ENCODE data around the gene FBXW10.
"Not testable (repeated sequence)": the region's sequence is repeated elsewhere in the genome, so short reads cannot be mapped to it uniquely, and the experiment has no call there.

FBXW10 gene

GRCh38 chr17:18750242-18750641, 6.4 kb downstream of the FBXW10 start:
- not testable (repeated sequence) for DNase-seq

GRCh38 chr17:18753829-18754409, 10.1 kb downstream of the FBXW10 start:
- DNase-seq: not testable (repeated sequence)

GRCh38 chr17:18755969-18756368, 12.1 kb downstream of the FBXW10 start:
- not testable (repeated sequence) for DNase-seq

DNA sequence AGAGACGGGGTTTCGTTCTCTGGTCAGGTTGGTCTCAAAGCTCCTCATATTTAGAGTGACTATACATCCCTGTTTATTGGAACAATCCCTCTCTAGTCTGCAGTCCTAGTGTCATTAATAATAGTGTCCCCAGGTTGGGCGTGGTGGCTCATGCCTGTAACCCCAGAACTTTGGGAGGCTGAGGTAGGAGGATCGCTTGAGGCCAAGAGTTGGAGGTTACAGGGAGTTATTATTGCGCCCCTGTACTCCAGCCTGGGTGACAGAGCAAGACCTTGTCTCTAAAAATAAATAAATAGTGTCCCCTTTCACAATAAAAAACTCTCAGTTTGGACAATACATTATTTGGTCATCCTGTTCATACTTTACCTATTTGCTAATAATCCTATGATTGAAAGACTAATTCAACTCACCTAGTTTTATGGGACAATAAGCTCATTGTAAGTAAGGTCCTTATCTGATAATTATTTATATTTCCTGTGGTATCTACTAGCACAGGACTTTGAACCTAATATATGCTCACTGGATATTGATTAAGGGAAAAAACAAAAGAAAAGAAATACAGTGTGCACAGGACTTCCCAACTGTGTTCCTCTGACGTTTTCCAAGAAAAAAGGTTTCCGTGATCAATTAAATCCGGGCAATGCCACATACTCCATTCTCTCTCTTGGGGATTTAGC, 13.7 kb downstream of the FBXW10 start:
- DNase-seq: not testable (repeated sequence)

GRCh38 chr17:18758344-18758743, 14.5 kb downstream of the FBXW10 start:
- not testable (repeated sequence) for DNase-seq

- not testable (repeated sequence) for DNase-seq
Measured at GRCh38 chr17:18760221-18760620, 16.4 kb downstream of the FBXW10 start.

DNA sequence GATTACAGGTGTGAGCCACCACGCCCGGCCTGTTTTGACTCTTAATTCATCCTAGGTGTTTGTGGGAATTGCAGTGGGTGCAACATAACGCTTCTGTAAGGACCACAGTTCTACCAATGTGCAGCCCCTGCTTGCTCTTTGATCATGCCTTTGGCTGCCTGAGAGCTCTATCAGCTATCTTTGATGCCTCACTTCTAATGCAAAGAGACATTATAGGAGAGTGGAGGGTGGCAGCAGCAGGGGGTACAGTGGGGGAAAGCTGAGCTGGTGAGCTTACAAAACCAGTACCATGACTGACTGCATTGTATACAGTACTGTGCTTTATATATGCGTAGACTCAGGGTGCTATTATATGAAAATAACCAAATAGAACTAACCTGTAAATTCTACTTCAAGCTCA, 26.7 kb downstream of the FBXW10 start:
- not testable (repeated sequence) for DNase-seq

DNA sequence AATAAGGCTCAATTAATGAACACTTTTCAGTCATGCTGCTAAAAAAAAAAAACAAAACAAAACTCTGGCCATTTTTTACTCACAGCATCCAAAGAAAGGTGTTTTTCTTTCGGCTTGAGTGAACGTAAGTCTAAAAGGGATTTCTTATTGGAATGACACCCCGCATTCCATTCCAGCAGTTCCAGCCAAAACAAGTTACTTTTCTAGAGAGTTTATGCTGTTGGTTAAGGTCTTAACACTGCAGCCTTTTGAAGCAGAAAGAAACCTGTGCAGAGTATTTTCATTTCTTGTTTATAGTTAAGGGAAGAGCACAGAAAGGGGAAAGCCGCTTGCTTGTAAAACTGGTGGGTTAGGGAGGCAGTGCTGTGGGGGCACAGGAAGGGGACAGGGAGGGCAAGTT, 27.2 kb downstream of the FBXW10 start:
- DNase-seq: not testable (repeated sequence)

GRCh38 chr17:18772471-18772870, 28.6 kb downstream of the FBXW10 start:
- no peak for DNase-seq

- peak; percentile 93 for DNase-seq
Measured at GRCh38 chr17:18780991-18781718, 37.3 kb downstream of the FBXW10 start, which contains the start of gene TVP23B. TSS of gene TVP23B (plus strand) at chr17:18781183. CDS start at chr17:18781294, 111 bp downstream.

GRCh38 chr17:18781805-18782204, 38.0 kb downstream of the FBXW10 start:
- DNase-seq: not testable (repeated sequence)

- DNase-seq: not testable (repeated sequence)
Measured at GRCh38 chr17:18785933-18786332, 42.1 kb downstream of the FBXW10 start.

DNA sequence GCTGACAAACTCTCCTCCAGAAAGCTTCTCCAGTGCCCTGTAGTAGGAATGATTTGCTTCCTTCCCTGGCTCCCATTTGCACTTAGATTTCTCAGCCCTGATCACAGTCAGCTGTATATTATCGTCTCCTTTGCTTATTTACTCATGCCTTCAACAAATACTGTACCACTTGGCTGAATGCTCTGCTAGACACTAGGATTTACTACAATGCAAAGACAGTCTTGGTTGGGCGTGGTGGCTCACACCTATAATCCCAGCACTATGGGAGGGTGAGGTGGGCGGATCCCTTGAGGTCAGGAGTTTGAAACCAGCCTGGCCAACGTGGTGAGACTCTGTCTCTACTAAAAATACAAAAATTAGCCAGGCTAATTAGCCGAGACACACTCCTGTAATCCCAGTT, 43.0 kb downstream of the FBXW10 start:
- DNase-seq: not testable (repeated sequence)

DNA sequence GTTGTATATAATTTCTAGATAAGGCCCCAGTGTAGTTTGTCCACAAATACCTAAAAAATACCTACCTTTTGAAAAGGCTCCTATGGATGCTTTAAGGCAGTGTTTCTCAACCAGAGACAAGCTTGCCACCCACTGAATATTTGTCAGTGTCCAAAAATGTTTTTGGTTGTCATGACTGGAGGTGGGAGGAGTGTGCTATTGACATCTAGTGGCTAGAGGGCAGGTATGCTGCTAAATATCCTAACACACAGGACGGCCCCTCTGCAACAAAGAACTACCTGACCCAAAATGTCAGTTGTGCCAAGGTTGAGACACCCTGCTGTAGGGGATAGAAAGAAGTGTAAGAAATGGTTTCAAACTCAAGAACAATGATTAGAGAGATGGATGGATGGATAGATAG, 47.5 kb downstream of the FBXW10 start:
- not testable (repeated sequence) for DNase-seq

GRCh38 chr17:18794841-18795240, 51.0 kb downstream of the FBXW10 start:
- DNase-seq: not testable (repeated sequence)

DNA sequence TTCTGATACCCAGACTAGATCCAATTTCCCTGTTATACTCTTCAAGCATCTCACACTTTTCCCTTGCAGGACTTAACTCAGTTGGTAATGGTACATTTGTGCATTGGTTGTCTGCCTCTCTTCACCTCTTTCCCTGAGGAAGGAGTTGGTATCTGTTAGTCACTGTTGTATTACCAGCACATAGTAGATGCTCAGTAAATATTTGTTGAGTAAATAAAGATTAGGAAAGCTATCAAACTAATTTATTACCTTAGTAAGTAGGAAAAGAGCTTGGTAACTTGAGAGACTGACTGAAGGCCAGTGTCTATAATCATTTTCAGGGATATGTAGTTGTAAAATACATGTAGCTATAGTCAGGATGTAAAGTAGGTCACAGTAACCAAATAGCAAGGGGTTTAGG, 53.0 kb downstream of the FBXW10 start:
- not testable (repeated sequence) for DNase-seq

- DNase-seq: not testable (repeated sequence)
Measured at GRCh38 chr17:18803458-18804245, 59.8 kb downstream of the FBXW10 start.

DNA sequence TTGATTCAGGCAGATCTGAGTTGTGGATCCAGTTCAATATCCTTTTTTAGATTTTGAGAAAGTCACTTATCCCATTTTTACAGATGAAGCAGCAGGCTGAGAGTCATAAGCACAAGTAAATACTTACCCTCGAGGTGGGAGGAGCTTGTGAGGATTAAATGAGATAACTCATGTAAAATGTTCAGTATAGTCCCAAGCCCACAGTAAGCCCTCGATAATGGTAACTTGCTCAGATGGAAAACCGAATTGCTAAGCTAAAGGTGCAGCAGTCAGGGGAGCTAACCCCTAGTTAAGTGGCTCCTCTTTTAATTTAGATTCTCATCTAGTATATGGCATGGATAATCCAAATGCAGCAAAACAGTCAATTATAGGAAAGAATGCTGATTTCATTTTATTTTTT, 72.1 kb downstream of the FBXW10 start:
- not testable (repeated sequence) for DNase-seq

- peak; percentile 73 for DNase-seq
Measured at GRCh38 chr17:18816489-18817371, 72.9 kb downstream of the FBXW10 start.

DNA sequence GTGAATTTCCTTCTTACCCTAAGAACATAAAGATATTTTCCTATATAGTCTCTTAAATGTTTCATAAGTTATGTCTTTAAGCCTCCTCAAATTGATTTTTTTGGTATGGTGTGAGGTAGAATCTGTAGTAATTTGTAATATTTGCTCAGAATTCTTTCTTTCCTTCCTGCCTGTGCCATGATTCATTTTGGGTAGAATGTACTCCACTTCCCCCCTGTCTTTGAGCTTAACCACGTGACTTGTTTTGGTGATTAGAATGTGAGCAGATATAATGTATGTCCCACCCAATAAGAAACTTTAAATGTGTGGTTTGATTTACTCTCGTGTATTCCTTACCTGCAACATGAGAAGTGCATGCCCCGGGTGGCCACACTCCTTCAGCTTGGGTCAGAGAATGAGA, 77.6 kb downstream of the FBXW10 start:
- DNase-seq: not testable (repeated sequence)

- not testable (repeated sequence) for DNase-seq
Measured at GRCh38 chr17:18827613-18828012, 83.8 kb downstream of the FBXW10 start.
